PFSK-1 (cell line): ENCODE measurements around the gene SH3BGRL2.

ENCODE experiments used
- POLR2AphosphoS5 ChIP-seq: IDR thresholded peaks from 2 replicates; pipeline ENCODE4 v1.6.1; 2012; ENCODE audit warnings: low read depth, mild to moderate bottlenecking, control low read depth, low read length, moderate library complexity
- REST ChIP-seq, 2 experiments: IDR thresholded peaks; 2 replicates each; pipeline versions ENCODE4 v1.6.1 to v1.8.0; 2011 to 2012; ENCODE audit warnings: low read depth in 2 of 2, low read length in 2 of 2, control low read depth in 1 of 2, inconsistent platforms in 1 of 2, mild to moderate bottlenecking in 1 of 2, moderate library complexity in 1 of 2; ENCODE audit not compliant: insufficient read depth in 1 of 2
- TAF1 ChIP-seq: IDR thresholded peaks from 2 replicates; pipeline ENCODE4 v1.6.1; 2012; ENCODE audit warnings: low read length, control low read depth, borderline replicate concordance; ENCODE audit not compliant: insufficient read depth

- TF ChIP-seq TAF1 (no peak), REST (IDR thresholded peaks at IDR 0.05; ENCODE audit: insufficient read depth in 1 of 2, low read depth in 2 of 2, low read length in 2 of 2) (no peak), POLR2AphosphoS5 (no peak)
Measured at GRCh38 chr6:79711167-79711566, 80.0 kb downstream of the SH3BGRL2 start.
